Neural cell (in vitro differentiated cells): Measurements from ENCODE around the gene MRPL53.
A peak's percentile ranks its signal among the peaks of the same experiment; 100 is the strongest.

ENCODE experiments used
- CTCF ChIP-seq: fragments of 450-650 bp; IDR thresholded peaks from 2 replicates; pipeline ENCODE4 v1.5.1; 2014; ENCODE audit warnings: antibody characterized with exemption, mild to moderate bottlenecking, moderate library complexity; ENCODE audit not compliant: poor library complexity, severe bottlenecking
- EZH2 ChIP-seq: fragments of 200-600, 300-800 bp; shearing (Covaris generic), sonication (generic); IDR thresholded peaks from 2 replicates; pipeline ENCODE4 v1.6.1; 2014; ENCODE audit warnings: antibody characterized with exemption, low read length, borderline replicate concordance, mild to moderate bottlenecking; ENCODE audit not compliant: insufficient read depth, poor library complexity, severe bottlenecking
- POLR2AphosphoS5 ChIP-seq: IDR thresholded peaks from 2 replicates; pipeline ENCODE4 v1.6.1; 2012
- TAF1 ChIP-seq: IDR thresholded peaks from 2 replicates; pipeline ENCODE4 v1.6.1; 2012; ENCODE audit warnings: low read depth

GRCh38 chr2:74457129-74457548 is 15.3 kb downstream of the MRPL53 start:
- TF ChIP-seq CTCF (no peak), POLR2AphosphoS5 (peak; percentile 48), TAF1 (no peak), EZH2 (no peak)
